Hepatocyte (in vitro differentiated cells): ENCODE results near the gene TBCEL. TPM values are rescaled to one million over a fixed set of nuclear protein-coding genes. Genes with fewer than 3 reads are reported as not detected.

Experiments
- DNase-seq: peaks from one replicate; pipeline ENCODE4 v3.0.0-alpha.2; 2016; ENCODE audit warnings: low spot score
- H2AFZ ChIP-seq: fragments of 200-600 bp; sonication (generic); 2 replicates; pipeline ENCODE4 v1.6.0; 2016; ENCODE audit warnings: antibody characterized with exemption, mild to moderate bottlenecking
- H3K27ac ChIP-seq: fragments of 200-600 bp; sonication (generic); 2 replicates; pipeline ENCODE4 v1.5.1; 2016; ENCODE audit warnings: mild to moderate bottlenecking
- H3K27me3 ChIP-seq: fragments of 200-600 bp; sonication (generic); 2 replicates; pipeline ENCODE4 v1.6.1; 2016
- H3K36me3 ChIP-seq: fragments of 200-600 bp; sonication (generic); replicated peaks from 2 replicates; pipeline ENCODE4 v1.5.1; 2016; ENCODE audit warnings: low read depth; ENCODE audit not compliant: insufficient read depth
- H3K4me1 ChIP-seq: fragments of 200-600 bp; sonication (generic); 2 replicates; pipeline ENCODE4 v1.5.1; 2016; ENCODE audit warnings: mild to moderate bottlenecking, moderate library complexity; ENCODE audit not compliant: insufficient read depth
- H3K4me2 ChIP-seq: fragments of 200-600 bp; sonication (generic); 2 replicates; pipeline ENCODE4 v1.6.0; 2016
- H3K4me3 ChIP-seq: fragments of 200-600 bp; sonication (generic); 2 replicates; pipeline ENCODE4 v1.5.1; 2016; ENCODE audit warnings: mild to moderate bottlenecking
- H3K79me2 ChIP-seq: fragments of 200-600 bp; sonication (generic); 2 replicates; pipeline ENCODE4 v1.6.0; 2017; ENCODE audit warnings: mild to moderate bottlenecking
- H3K9me2 ChIP-seq: fragments of 200-600 bp; sonication (generic); replicated peaks from 2 replicates; pipeline ENCODE4 v1.6.0; 2017; ENCODE audit warnings: mild to moderate bottlenecking; ENCODE audit not compliant: insufficient read depth
- H3K9me3 ChIP-seq: fragments of 200-600 bp; sonication (generic); 2 replicates; pipeline ENCODE4 v1.5.1; 2016; ENCODE audit warnings: low read depth, mild to moderate bottlenecking
- H4K20me1 ChIP-seq: fragments of 200-600 bp; sonication (generic); 2 replicates; pipeline ENCODE4 v1.6.0; 2016; ENCODE audit warnings: mild to moderate bottlenecking; ENCODE audit not compliant: insufficient read depth, poor library complexity, severe bottlenecking
- CTCF ChIP-seq: fragments of 200-600 bp; sonication (generic); IDR thresholded peaks from 2 replicates; pipeline ENCODE4 v1.5.1; 2016; ENCODE audit warnings: antibody characterized with exemption, mild to moderate bottlenecking; ENCODE audit not compliant: poor library complexity
- EZH2 ChIP-seq: fragments of 200-600 bp; sonication (generic); IDR thresholded peaks from 2 replicates; pipeline ENCODE4 v1.6.1; 2016; ENCODE audit warnings: antibody characterized with exemption, mild to moderate bottlenecking, borderline replicate concordance
- EZH2phosphoT487 ChIP-seq: fragments of 200-600 bp; sonication (generic); IDR thresholded peaks from one replicate; pipeline ENCODE4 v1.6.1; 2018; ENCODE audit warnings: antibody characterized with exemption, mild to moderate bottlenecking, low read depth, moderate library complexity; ENCODE audit not compliant: unreplicated experiment, severe bottlenecking
- WGBS: methylation state at CpG from one replicate; pipeline ENCODE4 v1.1.6; 2016; ENCODE audit warnings: low lambda C conversion rate; ENCODE audit errors: missing lambda C conversion rate; 5-methylcytosine and 5-hydroxymethylcytosine counted together
- polyA plus RNA-seq: library from polyadenylated mRNA; unstranded; fragments of >200 nt; fragmentation: Nextera tagmentation; extraction: Ambion mirVana; gene quantifications from 2 replicates; pipeline ENCODE4 v1.2.1, GENCODE V29; 2016
- total RNA-seq: library from RNA; depleted of rRNA; stranded (reverse); fragments of >200 nt; gene quantifications from 2 replicates; pipeline ENCODE4 v1.2.3, GENCODE V29; 2014

The TBCEL gene
- total and polyA plus RNA-seq, 2 experiments from 2014 or later = 7.2 to 19.3 TPM

- H2AFZ ChIP-seq = no peak overlapping the region
- H3K9me3 ChIP-seq = no peaks in the 10 kb centered on the region
- TF ChIP-seq EZH2 = no peak
- TF ChIP-seq CTCF = no peak
- no peaks in the 10 kb centered on the region for H3K9me2 ChIP-seq
- H3K36me3 ChIP-seq = no peaks in the 10 kb centered on the region
- peak overlapping the region; percentile 79 for H3K27ac ChIP-seq
- WGBS = 85% methylated on average over 3 of the region's 3 CpGs
- H3K4me1 ChIP-seq = peaks cover 26% of the 10 kb centered on the region
- no peak for DNase-seq
- peak overlapping the region; percentile 23 for H3K4me2 ChIP-seq
- no peaks in the 10 kb centered on the region for H4K20me1 ChIP-seq
- H3K79me2 ChIP-seq = no peaks in the 10 kb centered on the region
- H3K4me3 ChIP-seq = no peak overlapping the region
- no peaks in the 10 kb centered on the region for H3K27me3 ChIP-seq
Measured at GRCh38 chr11:121066623-121067022, 42.7 kb downstream of the TBCEL start.

GRCh38 chr11:121067026-121067425 lies 43.1 kb downstream of the TBCEL start:
- peak overlapping the region; percentile 79 for H3K27ac ChIP-seq
- TF ChIP-seq EZH2phosphoT487 = no peak
- H3K4me2 ChIP-seq = peak overlapping the region; percentile 23

GRCh38 chr11:121067453-121067852 lies 43.6 kb downstream of the TBCEL start:
- Histone ChIP-seq H3K4me3 (no peak overlapping the region), H3K27me3 (no peaks in the 10 kb centered on the region), H3K36me3 (no peaks in the 10 kb centered on the region), H4K20me1 (no peaks in the 10 kb centered on the region), H2AFZ (no peak overlapping the region), H3K9me2 (no peaks in the 10 kb centered on the region), H3K9me3 (no peaks in the 10 kb centered on the region), H3K27ac (peak overlapping the region; percentile 91), H3K4me2 (peak overlapping the region; percentile 23), H3K79me2 (no peaks in the 10 kb centered on the region), H3K4me1 (peaks cover 26% of the 10 kb centered on the region)
- 18% methylated on average over 2 of the region's 2 CpGs for WGBS
- DNase-seq = peak; percentile 70
- no peak for TF ChIP-seq EZH2
- TF ChIP-seq EZH2phosphoT487 = no peak
- TF ChIP-seq CTCF = no peak

More at GRCh38 chr11:121067026-121067425, 43.1 kb downstream of the TBCEL start:
- no peaks in the 10 kb centered on the region for H4K20me1 ChIP-seq
- no peaks in the 10 kb centered on the region for H3K9me2 ChIP-seq
- H3K36me3 ChIP-seq = no peaks in the 10 kb centered on the region
- WGBS = 54% methylated on average over 3 of the region's 3 CpGs
- H3K4me3 ChIP-seq = no peak overlapping the region
- H3K79me2 ChIP-seq = no peaks in the 10 kb centered on the region
- no peaks in the 10 kb centered on the region for H3K27me3 ChIP-seq
- H3K4me1 ChIP-seq = peaks cover 26% of the 10 kb centered on the region
- H2AFZ ChIP-seq = no peak overlapping the region
- no peaks in the 10 kb centered on the region for H3K9me3 ChIP-seq
- no peak for DNase-seq

- peak overlapping the region; percentile 91 for H3K27ac ChIP-seq
- H3K36me3 ChIP-seq = no peaks in the 10 kb centered on the region
- no peaks in the 10 kb centered on the region for H3K27me3 ChIP-seq
- DNase-seq = peak; percentile 22
- no peak overlapping the region for H3K4me3 ChIP-seq
- 60% methylated on average over 6 of the region's 6 CpGs for WGBS
- peaks cover 26% of the 10 kb centered on the region for H3K4me1 ChIP-seq
- no peaks in the 10 kb centered on the region for H3K79me2 ChIP-seq
- H3K9me3 ChIP-seq = no peaks in the 10 kb centered on the region
- no peak for TF ChIP-seq EZH2phosphoT487
- TF ChIP-seq EZH2 = no peak
- no peak for TF ChIP-seq CTCF
- H3K4me2 ChIP-seq = peak overlapping the region; percentile 10
- no peaks in the 10 kb centered on the region for H4K20me1 ChIP-seq
- no peaks in the 10 kb centered on the region for H3K9me2 ChIP-seq
- H2AFZ ChIP-seq = no peak overlapping the region
Measured at GRCh38 chr11:121067962-121068647, 44.2 kb downstream of the TBCEL start.
